Activated CD8-positive, alpha-beta memory T cell treated with anti-CD3 and anti-CD28 coated beads, Interleukin-2, amount 50 U/mL, for 24 hours (primary cell): ENCODE data around the gene CCDC78.

Experiments
- DNase-seq: peaks from one replicate; pipeline ENCODE4 v3.0.0-alpha.2; 2020; ENCODE audit errors: extremely low read depth

The CCDC78 gene

DNA sequence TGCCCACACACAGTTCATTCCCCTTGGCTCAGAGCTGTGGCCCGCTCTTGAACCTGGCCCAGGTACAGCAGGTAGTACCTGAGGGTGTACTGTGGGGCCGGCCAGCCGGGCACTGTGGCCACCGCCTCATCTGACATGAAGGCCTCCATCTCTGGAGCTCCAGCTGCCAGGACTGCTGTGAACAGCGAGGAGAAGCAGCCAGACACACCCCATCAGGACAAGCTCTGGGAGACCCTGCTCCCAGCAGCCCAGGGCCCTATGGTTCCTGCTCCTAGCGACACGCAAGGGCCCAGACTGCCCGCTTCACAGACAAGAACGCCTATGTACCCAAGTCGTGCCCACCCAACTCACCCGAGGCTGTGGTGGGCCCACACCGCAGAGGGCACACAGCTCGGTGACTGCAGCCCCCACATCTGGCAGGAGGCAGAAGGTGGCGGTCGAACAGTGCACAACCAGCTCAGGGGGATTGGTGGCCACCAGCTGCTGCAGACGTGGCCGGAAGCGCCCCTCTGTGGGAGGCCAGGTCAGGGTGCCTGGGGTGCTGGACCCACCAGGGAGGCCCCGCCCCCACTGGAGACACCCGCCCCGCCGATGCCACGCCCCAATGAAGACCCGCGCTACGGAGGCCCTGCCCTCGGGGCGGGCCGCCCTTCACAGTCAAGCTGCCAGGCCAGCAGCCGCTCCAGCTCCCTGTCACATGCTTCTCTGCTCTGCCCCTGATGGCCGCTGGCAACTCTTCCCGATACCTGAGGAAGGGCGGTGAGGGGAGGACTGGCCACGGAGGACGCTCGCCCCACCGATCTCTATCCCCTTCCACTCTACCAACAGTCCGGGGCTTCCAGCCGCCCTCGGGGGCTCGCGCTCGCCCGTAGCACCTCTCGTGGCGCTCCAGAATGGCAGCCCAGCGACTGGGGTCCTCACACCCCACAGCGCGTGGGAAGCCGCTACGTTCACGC, 47.1 kb downstream of the CCDC78 start:
- DNase-seq: no peak

DNA sequence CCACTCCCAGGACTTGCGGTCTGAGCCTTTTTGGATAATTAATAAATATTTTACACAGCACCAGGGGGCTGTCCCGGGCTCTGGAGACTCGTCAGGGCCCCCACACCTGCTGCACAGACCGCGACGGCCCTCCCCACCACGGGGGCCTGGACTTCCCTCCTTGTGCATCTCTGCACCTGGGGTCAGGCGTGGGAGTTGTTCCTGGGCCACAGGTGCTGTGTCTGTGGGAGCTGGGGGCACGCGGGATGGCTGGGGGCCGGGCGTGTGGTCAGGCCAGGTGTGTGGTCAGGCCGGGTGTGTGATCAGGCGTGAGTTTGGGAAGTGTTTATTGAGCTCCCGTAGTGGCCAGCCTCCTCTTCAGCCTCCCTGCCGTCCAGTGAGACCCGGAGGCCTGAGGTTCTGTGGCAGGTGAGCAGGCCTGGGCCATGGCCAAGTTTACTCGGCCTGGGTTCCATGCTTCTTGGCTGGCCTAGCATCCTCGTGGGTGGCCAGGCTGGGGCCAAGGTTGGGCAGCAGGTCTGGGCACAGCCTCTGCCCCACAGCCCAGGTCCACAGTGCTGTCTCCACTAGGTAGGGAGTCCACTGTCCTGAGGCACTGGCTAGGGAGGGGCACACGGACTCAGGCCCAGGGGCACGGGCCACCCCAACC, 47.9 kb downstream of the CCDC78 start:
- DNase-seq: no peak

DNA sequence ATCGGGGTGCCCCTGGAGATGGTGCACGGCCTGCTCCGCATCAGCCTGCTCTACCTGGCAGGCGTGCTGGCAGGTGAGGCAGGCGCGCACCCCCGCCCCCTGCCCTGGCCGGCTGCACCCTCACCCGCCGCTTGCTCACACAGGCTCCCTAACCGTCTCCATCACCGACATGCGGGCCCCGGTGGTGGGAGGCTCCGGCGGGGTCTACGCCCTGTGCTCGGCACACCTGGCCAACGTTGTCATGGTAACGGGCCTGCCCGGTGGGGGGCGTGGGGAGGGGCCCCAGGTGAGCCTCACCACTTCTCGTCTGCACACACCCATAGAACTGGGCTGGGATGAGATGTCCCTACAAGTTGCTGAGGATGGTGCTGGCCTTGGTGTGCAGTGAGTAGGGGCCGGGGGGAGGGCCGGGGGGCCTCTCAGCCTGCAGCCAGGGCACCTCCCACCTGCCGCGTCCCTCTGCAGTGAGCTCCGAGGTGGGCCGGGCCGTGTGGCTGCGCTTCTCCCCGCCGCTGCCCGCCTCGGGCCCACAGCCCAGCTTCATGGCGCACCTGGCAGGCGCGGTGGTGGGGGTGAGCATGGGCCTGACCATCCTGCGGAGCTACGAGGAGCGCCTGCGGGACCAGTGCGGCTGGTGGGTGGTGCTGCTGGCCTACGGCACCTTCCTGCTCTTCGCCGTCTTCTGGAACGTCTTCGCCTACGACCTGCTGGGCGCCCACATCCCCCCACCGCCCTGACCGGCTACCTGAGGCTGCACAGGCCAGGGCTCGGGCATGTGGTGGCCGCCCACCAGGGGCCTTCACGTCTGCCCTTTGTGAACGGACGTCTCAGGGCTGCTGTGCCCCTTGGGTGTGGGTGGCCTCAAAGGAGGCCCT, 48.7 kb downstream of the CCDC78 start:
- DNase-seq: no peak

DNA sequence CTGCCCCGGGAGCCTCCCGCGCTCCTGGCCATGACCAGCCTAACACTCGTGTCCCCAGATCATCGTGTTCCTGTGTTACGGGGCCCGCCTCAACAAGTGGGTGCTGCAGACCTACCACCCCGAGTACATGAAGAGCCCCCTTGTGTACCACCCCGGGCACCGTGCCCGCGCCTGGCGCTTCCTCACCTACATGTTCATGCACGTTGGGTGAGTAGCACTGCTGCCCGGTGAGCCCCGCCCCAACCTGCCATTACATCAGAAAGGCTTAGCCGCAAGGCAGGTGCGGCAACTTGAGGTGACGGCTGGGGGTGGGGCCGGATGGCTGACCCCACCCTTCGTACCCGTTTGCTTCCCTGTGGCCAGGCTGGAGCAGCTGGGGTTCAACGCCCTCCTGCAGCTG, 49.3 kb downstream of the CCDC78 start:
- DNase-seq: no peak

DNA sequence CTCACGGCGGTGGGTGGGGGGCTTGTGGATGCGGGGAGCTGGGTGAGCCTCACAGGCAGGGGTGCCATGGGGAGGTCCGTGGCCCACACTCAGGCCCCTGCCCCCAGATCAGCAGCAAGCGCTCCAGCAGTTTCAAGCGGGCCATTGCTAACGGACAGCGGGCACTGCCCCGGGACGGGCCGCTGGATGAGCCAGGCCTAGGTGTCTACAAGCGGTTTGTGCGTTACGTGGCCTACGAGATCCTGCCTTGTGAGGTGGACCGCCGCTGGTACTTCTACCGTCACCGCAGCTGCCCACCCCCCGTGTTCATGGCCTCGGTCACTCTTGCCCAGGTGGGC, 49.7 kb downstream of the CCDC78 start:
- DNase-seq: no peak

DNA sequence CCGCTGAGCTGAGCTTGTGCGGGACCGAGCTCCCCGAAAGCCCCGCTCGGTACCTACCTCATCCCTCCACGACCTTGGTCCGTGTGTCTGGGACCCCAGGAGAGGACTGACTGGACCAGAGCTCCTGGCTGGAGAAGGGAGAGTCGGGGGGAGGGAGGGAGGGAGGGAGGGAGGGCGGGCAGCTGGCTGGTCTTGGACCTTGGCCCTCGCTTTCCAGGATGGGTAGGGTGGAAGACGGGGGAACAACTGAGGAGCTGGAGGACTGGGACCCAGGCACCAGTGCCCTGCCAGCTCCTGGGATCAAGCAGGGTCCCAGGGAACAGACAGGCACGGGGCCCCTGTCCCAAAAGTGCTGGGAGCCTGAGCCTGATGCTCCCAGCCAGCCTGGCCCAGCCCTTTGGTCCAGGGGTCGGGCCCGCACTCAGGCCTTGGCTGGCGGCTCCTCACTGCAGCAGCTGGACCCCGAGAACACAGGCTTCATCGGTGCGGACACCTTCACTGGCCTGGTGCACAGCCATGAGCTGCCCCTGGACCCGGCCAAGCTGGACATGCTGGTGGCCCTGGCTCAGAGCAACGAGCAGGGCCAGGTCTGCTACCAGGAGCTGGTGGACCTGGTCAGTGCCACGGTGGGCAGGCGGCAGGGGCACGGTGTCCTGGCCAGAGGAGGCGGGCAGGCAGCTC, 50.2 kb downstream of the CCDC78 start:
- DNase-seq: no peak

DNA sequence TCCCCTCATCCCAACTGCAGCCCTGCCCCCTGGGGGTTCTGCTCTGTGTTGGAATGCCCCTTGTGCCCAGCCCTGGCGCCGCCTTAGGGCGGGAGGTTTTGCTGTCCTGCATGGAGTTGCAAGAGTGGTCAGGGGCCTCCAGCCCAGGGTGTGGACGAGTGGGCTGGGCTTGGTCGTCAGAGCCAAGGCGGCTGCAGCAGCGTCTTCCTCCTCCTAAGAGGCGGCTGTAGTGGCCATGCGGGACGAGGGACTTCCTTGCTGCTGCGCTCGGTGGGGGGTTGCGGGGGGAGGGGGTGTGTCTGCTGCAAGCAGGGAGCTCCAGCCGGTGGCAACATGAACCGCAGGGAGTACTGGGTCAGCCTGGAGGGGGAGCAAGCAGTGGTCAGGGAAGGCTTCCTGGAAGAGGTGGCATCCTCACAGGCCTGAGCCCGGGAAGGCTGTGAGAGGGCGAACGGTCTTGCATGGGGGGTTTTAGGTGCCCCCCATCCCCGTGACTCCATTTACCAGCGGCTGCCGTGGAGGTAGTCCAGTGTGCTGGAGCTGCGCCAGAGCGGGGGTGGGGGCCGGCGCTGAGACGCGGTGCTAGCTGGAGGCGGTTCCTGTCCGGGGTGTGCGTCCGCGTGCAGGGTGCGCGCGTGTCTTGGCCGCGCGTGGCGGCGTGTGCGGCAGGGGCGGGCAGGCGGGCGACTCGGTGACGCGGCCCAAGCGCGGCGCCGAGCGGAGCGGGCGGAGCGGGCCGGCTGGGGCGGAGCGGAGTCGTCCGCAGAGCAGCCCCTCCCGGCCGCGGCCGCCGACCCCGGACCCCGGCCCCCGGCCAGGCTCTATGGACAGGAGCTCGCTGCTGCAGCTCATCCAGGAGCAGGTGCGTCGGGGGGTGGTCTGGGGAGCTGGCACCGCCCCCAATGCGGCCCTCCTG, 51.0 kb downstream of the CCDC78 start, which contains the start of gene RHBDL1:
RHBDL1 (plus strand) TSS at position 704 of the 916 bp plus-strand sequence; CDS start at position 824, 120 bp downstream.
- DNase-seq: no peak

DNA sequence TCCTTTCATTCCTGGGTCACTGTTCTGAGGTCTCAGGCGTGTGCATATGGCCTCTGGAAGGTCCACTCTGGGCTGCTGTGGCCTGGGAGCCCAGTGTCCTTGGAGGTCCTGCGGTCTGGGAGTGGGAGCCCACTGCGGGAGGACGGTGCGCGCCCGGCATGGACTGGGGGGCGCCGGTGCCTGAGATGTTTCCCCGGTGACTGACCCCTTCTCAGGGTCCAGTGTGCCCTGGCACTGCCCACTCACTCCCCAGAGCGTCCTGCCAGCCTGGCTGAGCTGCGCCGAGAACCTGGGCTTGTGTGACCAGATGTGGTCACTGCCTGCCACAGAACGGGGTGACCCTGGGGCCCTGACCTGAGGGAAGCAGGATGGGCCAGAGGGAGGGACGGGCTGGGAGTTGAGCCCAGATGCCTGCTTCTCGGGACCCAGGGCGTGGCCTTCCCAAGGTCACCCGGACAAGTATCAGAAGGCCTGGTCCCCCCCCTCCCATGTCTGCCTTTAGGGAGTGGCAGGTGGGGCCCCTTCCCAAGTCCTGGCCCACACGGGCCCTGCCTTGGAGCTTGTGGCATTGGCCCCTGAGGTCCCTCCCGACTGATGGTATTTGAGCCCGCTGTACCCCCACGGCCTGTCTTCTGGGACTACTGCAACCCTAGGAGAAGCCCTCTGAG, 51.9 kb downstream of the CCDC78 start:
- DNase-seq: no peak

DNA sequence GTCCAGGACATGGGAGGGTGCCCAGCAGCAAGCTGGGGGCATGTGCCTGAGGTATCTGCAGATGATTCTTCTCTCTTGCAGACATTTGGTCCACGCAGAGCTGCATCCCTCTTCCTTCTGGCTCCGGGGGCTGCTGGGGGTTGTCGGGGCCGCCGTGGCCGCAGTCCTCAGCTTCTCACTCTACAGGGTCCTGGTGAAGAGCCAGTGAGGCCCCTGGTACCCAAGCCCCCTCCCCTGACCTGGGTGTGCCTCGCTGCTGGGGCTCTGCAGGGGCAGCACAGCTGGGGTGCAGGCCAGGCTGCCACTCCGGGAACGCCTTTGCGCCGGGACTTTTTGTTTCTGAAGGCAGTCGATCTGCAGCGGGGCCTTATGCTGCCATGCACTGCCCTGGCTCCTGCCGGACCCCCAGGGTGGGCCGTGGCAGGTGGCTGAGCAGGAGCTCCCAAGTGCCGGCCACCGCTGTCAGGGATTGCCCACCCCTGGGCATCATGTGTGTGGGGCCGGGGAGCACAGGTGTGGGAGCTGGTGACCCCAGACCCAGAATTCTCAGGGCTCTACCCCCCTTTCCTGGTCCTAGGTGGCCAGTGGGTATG, 52.7 kb downstream of the CCDC78 start:
- DNase-seq: no peak

DNA sequence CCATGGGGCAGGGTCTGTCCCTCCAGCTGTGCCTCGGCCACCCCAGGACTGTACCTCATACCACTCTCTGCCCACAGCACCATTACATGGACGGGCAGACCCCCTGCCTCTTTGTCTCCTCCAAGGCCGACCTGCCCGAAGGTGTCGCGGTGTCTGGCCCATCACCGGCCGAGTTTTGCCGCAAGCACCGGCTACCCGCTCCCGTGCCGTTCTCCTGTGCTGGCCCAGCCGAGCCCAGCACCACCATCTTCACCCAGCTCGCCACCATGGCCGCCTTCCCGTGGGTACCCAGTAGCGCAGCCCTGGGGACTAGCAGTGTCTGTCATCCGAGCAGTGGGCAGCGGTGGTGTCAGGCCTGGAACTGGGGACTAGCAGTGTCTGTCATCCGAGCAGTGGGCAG, 53.4 kb downstream of the CCDC78 start:
- no peak for DNase-seq
